Neural progenitor cell (in vitro differentiated cells): ENCODE results near the gene DHRS2. TPM values are rescaled to one million over a fixed set of nuclear protein-coding genes. Genes with fewer than 3 reads are reported as not detected.
"Not testable (repeated sequence)": the region's sequence is repeated elsewhere in the genome, so short reads cannot be mapped to it uniquely, and the experiment has no call there.

Experiments
- DNase-seq: peaks from one replicate; pipeline ENCODE4 v3.0.0-alpha.2; 2016; ENCODE audit warnings: low spot score
- H2AFZ ChIP-seq: fragments of 200-600 bp; sonication (generic); replicated peaks from 2 replicates; pipeline ENCODE4 v1.6.1; 2016; ENCODE audit warnings: antibody characterized with exemption
- H3F3A ChIP-seq: fragments of 200-600 bp; sonication (generic); 2 replicates; pipeline ENCODE4 v1.6.1; 2016; ENCODE audit warnings: antibody characterized with exemption, low read depth
- H3K27ac ChIP-seq: fragments of 200-600 bp; sonication (generic); 2 replicates; pipeline ENCODE4 v1.5.1; 2016; ENCODE audit warnings: mild to moderate bottlenecking
- H3K27me3 ChIP-seq: fragments of 200-600 bp; sonication (generic); 2 replicates; pipeline ENCODE4 v1.6.1; 2016; ENCODE audit warnings: mild to moderate bottlenecking, moderate library complexity
- H3K36me3 ChIP-seq: fragments of 200-600 bp; sonication (generic); 2 replicates; pipeline ENCODE4 v1.5.1; 2016
- H3K4me1 ChIP-seq: fragments of 200-600 bp; sonication (generic); 2 replicates; pipeline ENCODE4 v1.6.1; 2016; ENCODE audit warnings: mixed run types
- H3K4me2 ChIP-seq: fragments of 200-600 bp; sonication (generic); 2 replicates; pipeline ENCODE4 v1.6.1; 2016
- H3K4me3 ChIP-seq: fragments of 200-600 bp; sonication (generic); 2 replicates; pipeline ENCODE4 v1.5.1; 2016
- H3K79me2 ChIP-seq: fragments of 200-600 bp; sonication (generic); 2 replicates; pipeline ENCODE4 v1.6.1; 2016; ENCODE audit warnings: low read depth
- H3K9ac ChIP-seq: fragments of 200-600 bp; sonication (generic); 2 replicates; pipeline ENCODE4 v1.6.1; 2016
- H3K9me3 ChIP-seq: fragments of 200-600 bp; sonication (generic); 2 replicates; pipeline ENCODE4 v1.5.1; 2016; ENCODE audit warnings: low read depth
- H4K20me1 ChIP-seq: fragments of 200-600 bp; sonication (generic); 2 replicates; pipeline ENCODE4 v1.6.1; 2016; ENCODE audit warnings: low read depth
- H3K27ac Mint-ChIP-seq: 3 replicates; pipeline ENCODE4 v1.8.0; 2021; ENCODE audit warnings: mixed read lengths
- H3K27me3 Mint-ChIP-seq: 2 replicates; pipeline ENCODE4 v1.8.0; 2022; ENCODE audit warnings: low read depth, mild to moderate bottlenecking, inconsistent platforms, moderate library complexity, mixed read lengths; ENCODE audit not compliant: insufficient read depth
- H3K36me3 Mint-ChIP-seq: 3 replicates; pipeline ENCODE4 v1.8.0; 2021; ENCODE audit warnings: mixed read lengths
- H3K4me1 Mint-ChIP-seq: 3 replicates; pipeline ENCODE4 v1.8.0; 2021; ENCODE audit warnings: mixed read lengths
- H3K4me3 Mint-ChIP-seq: 3 replicates; pipeline ENCODE4 v1.8.0; 2021; ENCODE audit warnings: mild to moderate bottlenecking, moderate library complexity, mixed read lengths
- H3K9me3 Mint-ChIP-seq: 3 replicates; pipeline ENCODE4 v1.8.0; 2020; ENCODE audit warnings: mixed read lengths
- CTCF ChIP-seq: fragments of 200-600 bp; sonication (generic); IDR thresholded peaks from 2 replicates; pipeline ENCODE4 v1.5.1; 2017; ENCODE audit warnings: antibody characterized with exemption, mild to moderate bottlenecking
- EZH2 ChIP-seq: fragments of 200-600 bp; sonication (generic); IDR thresholded peaks from 2 replicates; pipeline ENCODE4 v1.6.1; 2017; ENCODE audit warnings: antibody characterized with exemption, mild to moderate bottlenecking, moderate library complexity
- EZH2phosphoT487 ChIP-seq: fragments of 200-600 bp; sonication (generic); IDR thresholded peaks from 2 replicates; pipeline ENCODE4 v1.6.1; 2017; ENCODE audit warnings: antibody characterized with exemption
- total RNA-seq: library from RNA; depleted of rRNA; stranded (reverse); fragments of >200 nt; gene quantifications from 2 replicates; pipeline ENCODE4 v1.2.3, GENCODE V29; 2015; ENCODE audit warnings: low replicate concordance

Gene DHRS2
- total RNA-seq, 1 donor from 2014 or later = 2.8 TPM

GRCh38 chr14:23675337-23675736 lies 39.2 kb downstream of the DHRS2 start:
- no peak for TF ChIP-seq CTCF
- no peak for TF ChIP-seq EZH2
- no peak for TF ChIP-seq EZH2phosphoT487
- H3K79me2 ChIP-seq = no peaks in the 10 kb centered on the region
- Mint-ChIP-seq H3K4me3 (no peak overlapping the region), H3K27me3 (no peaks in the 10 kb centered on the region), H3K9me3 (no peaks in the 10 kb centered on the region), H3K4me1 (no peaks in the 10 kb centered on the region), H3K27ac (no peak overlapping the region), H3K36me3 (no peaks in the 10 kb centered on the region)
- H2AFZ ChIP-seq = no peak overlapping the region
- H3K9me3 ChIP-seq = no peaks in the 10 kb centered on the region
- H3K4me3 ChIP-seq = no peak overlapping the region
- no peaks in the 10 kb centered on the region for H3K27me3 ChIP-seq
- no peaks in the 10 kb centered on the region for H3K36me3 ChIP-seq
- no peak overlapping the region for H3K4me2 ChIP-seq
- no peaks in the 10 kb centered on the region for H4K20me1 ChIP-seq
- H3K4me1 ChIP-seq = no peaks in the 10 kb centered on the region
- no peak for DNase-seq
- no peaks in the 10 kb centered on the region for H3F3A ChIP-seq
- no peak overlapping the region for H3K27ac ChIP-seq
- no peak overlapping the region for H3K9ac ChIP-seq

- no peak overlapping the region for H3K9ac ChIP-seq
- H3K27ac ChIP-seq = no peak overlapping the region
- no peak overlapping the region for H3K4me2 ChIP-seq
- H3K36me3 ChIP-seq = no peaks in the 10 kb centered on the region
- Mint-ChIP-seq H3K27ac (no peak overlapping the region), H3K36me3 (no peaks in the 10 kb centered on the region), H3K27me3 (no peaks in the 10 kb centered on the region), H3K4me3 (no peak overlapping the region), H3K9me3 (no peaks in the 10 kb centered on the region), H3K4me1 (no peaks in the 10 kb centered on the region)
- H3K4me1 ChIP-seq = no peaks in the 10 kb centered on the region
- H2AFZ ChIP-seq = no peak overlapping the region
- H4K20me1 ChIP-seq = no peaks in the 10 kb centered on the region
- no peak overlapping the region for H3K4me3 ChIP-seq
- H3K9me3 ChIP-seq = no peaks in the 10 kb centered on the region
- no peaks in the 10 kb centered on the region for H3F3A ChIP-seq
- H3K27me3 ChIP-seq = no peaks in the 10 kb centered on the region
- DNase-seq = no peak
- H3K79me2 ChIP-seq = no peaks in the 10 kb centered on the region
- TF ChIP-seq EZH2 = no peak
- no peak for TF ChIP-seq EZH2phosphoT487
- no peak for TF ChIP-seq CTCF
These were observed 39.7 kb downstream of the DHRS2 start for GRCh38 chr14:23675906-23676305.

- H3K36me3 ChIP-seq = no peaks in the 10 kb centered on the region
- TF ChIP-seq EZH2phosphoT487 (no peak), EZH2 (no peak)
- no peak overlapping the region for H3K27ac ChIP-seq
- Mint-ChIP-seq H3K27me3 (no peaks in the 10 kb centered on the region), H3K4me3 (no peak overlapping the region), H3K27ac (no peak overlapping the region), H3K9me3 (no peaks in the 10 kb centered on the region), H3K4me1 (no peaks in the 10 kb centered on the region), H3K36me3 (no peaks in the 10 kb centered on the region)
- no peaks in the 10 kb centered on the region for H3K4me1 ChIP-seq
- no peaks in the 10 kb centered on the region for H4K20me1 ChIP-seq
- H3K27me3 ChIP-seq = no peaks in the 10 kb centered on the region
- no peaks in the 10 kb centered on the region for H3F3A ChIP-seq
- H2AFZ ChIP-seq = no peak overlapping the region
- no peak overlapping the region for H3K4me2 ChIP-seq
- no peak for DNase-seq
- peaks cover 7% of the 10 kb centered on the region for H3K9me3 ChIP-seq
- H3K79me2 ChIP-seq = no peaks in the 10 kb centered on the region
- H3K4me3 ChIP-seq = no peak overlapping the region
- H3K9ac ChIP-seq = no peak overlapping the region
These were observed 45.2 kb downstream of the DHRS2 start for GRCh38 chr14:23681337-23681736.

GRCh38 chr14:23689709-23690514 lies 53.7 kb downstream of the DHRS2 start:
- H3K27me3 ChIP-seq, H4K20me1 ChIP-seq, H3K9me3 ChIP-seq, H3K79me2 ChIP-seq, H3K9ac ChIP-seq, H2AFZ ChIP-seq, H3K9me3 Mint-ChIP-seq, H3F3A ChIP-seq, H3K36me3 ChIP-seq, H3K4me1 Mint-ChIP-seq, H3K36me3 Mint-ChIP-seq, H3K27ac ChIP-seq, H3K4me3 Mint-ChIP-seq, H3K27me3 Mint-ChIP-seq, H3K4me3 ChIP-seq, H3K4me2 ChIP-seq, H3K4me1 ChIP-seq, DNase-seq, H3K27ac Mint-ChIP-seq: not testable (repeated sequence)
